ENCODE results near the gene DUS1L.

DNA sequence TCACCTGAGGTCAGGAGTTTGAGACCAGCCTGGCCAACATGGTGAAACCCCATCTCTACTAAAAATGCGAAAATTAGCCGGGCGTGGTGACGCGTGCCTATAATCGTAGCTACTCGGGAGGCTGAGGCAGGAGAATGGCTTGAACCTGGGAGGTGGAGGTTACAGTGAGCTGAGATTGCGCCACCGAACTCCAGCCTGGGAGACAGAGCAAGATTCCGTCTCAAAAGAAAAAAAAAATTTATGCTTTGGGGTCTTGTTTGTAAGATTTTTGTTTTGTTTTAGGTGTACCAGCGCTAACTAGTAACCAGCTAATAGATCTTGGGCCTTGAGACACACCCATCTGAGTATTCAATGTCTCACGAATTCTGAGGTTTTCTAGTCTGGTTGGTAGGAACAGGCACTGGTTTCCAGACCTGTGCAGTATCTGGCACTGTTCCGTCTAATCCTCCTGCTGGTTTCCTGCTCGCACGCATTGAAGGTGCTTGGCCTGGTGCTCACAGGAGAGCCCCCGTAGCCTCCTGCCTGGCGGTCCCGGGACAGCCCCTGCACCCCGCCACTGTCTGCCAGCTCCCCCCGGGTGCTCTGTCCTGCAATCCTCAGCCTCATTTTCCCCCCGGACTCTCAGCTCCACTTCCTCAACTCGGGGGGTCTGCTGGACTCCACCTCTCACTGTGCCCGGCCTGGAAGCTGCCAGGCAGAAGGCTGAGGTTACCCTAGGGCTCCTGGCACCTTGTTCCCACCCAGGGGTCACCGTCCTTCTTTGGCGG, 10.6 kb upstream of the DUS1L start:
- TF ChIP-seq GATA3 (IDR thresholded peaks at IDR 0.05; ENCODE audit: low read depth, low read length): no peak
- TF ChIP-seq GATA2 (IDR thresholded peaks at IDR 0.05; ENCODE audit: low read depth, low read length): no peak

All from SH-SY5Y (cell line).